HG03460 (cell line): ENCODE data around the gene DAGLA.

Experiments
- ATAC-seq: cut with Tn5 transposase; IDR thresholded peaks from one replicate; pipeline ENCODE4 v1.9.1; 2021; ENCODE audit not compliant: unreplicated experiment

DAGLA gene

DNA sequence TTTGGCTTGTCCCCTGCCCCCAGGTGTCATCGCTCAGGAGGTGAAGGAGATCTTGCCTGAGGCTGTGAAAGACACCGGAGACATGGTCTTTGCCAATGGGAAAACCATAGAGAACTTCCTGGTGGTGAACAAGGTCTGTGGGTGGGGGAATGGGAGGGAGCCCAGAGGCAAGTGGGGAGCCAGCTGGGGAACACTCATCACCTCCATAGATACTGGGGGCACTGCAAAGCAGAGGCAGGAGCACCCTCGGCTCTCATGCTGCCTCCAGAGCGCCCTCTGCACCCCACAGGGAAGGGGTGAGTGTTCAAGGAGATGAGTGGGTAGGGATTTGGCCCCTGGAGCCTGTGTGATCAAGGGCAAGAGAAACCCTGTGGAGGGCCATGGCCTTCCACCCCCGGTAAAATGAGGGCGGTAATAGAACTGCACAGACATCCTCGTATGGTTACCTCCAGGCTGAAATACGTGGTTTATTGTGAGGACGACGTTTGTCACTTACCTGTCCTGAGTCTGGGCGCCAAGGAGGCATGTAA lies 98.2 kb downstream of the DAGLA start:
- no peak for ATAC-seq

GRCh38 chr11:61778920-61779650 lies 98.9 kb downstream of the DAGLA start:
- no peak for ATAC-seq

GRCh38 chr11:61779666-61780525 lies 99.7 kb downstream of the DAGLA start:
- ATAC-seq = no peak

GRCh38 chr11:61780581-61781162 lies 100.5 kb downstream of the DAGLA start:
- ATAC-seq = no peak

- no peak for ATAC-seq
Measured at GRCh38 chr11:61781585-61781984, 101.4 kb downstream of the DAGLA start.

DNA sequence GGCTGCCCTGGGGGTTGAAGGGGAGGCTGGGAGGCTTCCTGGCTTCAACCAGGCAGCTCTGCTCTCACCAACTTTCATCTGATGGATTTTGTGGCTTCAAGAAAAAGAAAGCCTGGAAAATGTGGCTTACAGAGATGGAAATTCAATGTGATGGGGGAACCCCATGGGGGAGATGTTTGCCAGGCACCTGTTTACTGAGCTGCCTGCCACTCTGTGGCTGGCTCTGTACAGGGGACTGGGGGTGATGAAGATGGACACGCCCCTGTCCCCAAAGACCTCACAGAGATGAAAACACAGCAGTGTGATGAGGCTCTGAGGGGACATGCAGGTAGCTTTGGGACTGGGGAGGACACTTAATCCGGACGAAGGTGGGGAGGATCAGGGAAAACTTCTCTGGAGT lies 102.1 kb downstream of the DAGLA start:
- no peak for ATAC-seq

DNA sequence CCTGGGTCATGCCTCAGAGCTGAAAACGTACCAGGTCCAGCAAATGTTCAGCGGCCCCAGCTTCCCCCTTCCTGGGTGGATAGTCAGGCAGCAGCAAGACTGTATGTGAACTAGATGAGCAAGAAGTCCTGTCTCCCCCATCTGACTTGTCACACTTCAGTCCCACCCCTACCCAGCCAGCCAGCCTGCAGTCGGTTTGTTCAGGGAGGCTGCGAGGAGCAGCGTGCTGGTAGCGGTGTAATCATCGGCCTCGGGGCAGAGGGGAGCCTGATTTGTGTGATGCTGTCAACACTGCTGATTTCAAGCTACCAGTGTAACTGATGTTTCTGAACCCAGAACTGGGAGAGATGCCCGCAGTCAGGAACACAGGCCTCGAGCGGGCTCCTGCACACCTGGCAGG lies 102.7 kb downstream of the DAGLA start:
- ATAC-seq = no peak

DNA sequence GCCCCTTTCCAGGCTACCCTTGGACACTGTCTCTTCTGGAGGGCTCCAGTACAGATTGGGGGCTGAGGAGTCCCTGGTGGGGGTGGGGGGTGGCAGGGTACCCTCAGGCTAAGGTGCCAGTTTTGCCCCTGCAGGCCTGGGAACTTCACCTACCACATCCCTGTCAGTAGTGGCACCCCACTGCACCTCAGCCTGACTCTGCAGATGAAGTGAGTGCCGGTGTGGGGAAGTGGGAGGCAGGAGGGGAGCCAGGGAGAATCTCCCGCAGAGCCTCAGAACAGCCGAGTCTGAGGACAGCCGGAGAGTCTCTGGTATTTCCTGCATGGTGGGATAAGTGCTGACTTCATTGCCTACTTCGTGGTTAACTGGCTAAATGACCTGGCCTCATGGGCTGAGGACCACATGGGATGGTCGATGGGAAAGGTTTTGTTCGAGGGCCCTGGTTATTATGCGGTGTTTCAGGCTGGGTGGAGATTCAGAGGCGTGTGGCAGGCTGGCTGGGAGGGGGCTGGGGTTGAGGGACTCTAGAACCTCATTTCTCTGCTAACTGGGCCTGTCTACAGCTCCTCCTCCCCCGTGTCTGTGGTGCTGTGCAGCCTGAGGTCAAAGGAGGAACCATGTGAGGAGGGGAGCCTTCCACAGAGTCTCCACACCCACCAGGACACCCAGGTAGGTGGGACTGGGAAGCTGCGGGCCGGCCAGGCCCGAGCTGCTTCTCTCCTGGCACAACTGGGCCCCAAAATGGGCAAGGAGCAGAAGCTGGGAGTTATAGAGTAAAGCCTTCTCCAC lies 103.7 kb downstream of the DAGLA start:
- no peak for ATAC-seq

- no peak for ATAC-seq
Measured at GRCh38 chr11:61784506-61784805, 104.3 kb downstream of the DAGLA start.

GRCh38 chr11:61785837-61786402 lies 105.7 kb downstream of the DAGLA start:
- ATAC-seq = no peak

GRCh38 chr11:61787928-61788491 lies 107.8 kb downstream of the DAGLA start:
- no peak for ATAC-seq

GRCh38 chr11:61791737-61792309 lies 111.6 kb downstream of the DAGLA start:
- ATAC-seq = peak; percentile 19

GRCh38 chr11:61792310-61793082 lies 112.3 kb downstream of the DAGLA start, which contains the start of the genes FEN1 and TMEM258:
FEN1 (plus strand) TSS chr11:61792911; CDS start chr11:61795362, 2,451 bp downstream.
TMEM258 (minus strand) TSS chr11:61792599; CDS start chr11:61792558, 41 bp downstream.
- ATAC-seq = peak; percentile 80

- no peak for ATAC-seq
Measured at GRCh38 chr11:61793083-61793828, 113.1 kb downstream of the DAGLA start.

GRCh38 chr11:61793829-61794204 lies 113.6 kb downstream of the DAGLA start:
- ATAC-seq = no peak

DNA sequence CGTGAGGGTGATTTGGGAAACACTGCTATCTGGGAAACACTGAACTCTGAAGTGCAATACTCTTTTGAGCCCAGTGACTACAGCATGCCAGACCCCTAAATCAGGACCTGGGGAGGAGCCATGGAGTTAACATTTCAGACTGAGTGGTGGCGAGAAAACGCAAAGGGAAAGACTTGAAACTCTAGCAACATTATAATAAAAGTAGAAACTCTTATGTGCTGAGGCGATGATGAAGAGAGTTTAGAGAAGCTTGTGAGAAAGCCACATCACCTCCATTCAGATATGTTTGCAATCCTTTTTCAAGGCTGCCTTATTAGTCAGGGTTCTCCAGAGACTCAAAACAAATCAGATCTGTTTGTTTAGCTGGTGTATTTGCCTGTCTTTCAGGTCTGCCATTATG lies 114.4 kb downstream of the DAGLA start:
- ATAC-seq = no peak

DNA sequence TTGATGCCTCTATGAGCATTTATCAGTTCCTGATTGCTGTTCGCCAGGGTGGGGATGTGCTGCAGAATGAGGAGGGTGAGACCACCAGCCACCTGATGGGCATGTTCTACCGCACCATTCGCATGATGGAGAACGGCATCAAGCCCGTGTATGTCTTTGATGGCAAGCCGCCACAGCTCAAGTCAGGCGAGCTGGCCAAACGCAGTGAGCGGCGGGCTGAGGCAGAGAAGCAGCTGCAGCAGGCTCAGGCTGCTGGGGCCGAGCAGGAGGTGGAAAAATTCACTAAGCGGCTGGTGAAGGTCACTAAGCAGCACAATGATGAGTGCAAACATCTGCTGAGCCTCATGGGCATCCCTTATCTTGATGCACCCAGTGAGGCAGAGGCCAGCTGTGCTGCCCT lies 115.3 kb downstream of the DAGLA start:
- ATAC-seq = no peak

DNA sequence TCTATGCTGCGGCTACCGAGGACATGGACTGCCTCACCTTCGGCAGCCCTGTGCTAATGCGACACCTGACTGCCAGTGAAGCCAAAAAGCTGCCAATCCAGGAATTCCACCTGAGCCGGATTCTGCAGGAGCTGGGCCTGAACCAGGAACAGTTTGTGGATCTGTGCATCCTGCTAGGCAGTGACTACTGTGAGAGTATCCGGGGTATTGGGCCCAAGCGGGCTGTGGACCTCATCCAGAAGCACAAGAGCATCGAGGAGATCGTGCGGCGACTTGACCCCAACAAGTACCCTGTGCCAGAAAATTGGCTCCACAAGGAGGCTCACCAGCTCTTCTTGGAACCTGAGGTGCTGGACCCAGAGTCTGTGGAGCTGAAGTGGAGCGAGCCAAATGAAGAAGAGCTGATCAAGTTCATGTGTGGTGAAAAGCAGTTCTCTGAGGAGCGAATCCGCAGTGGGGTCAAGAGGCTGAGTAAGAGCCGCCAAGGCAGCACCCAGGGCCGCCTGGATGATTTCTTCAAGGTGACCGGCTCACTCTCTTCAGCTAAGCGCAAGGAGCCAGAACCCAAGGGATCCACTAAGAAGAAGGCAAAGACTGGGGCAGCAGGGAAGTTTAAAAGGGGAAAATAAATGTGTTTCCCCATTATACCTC lies 115.8 kb downstream of the DAGLA start:
- no peak for ATAC-seq
